HUES6 (cell line): ENCODE measurements around the gene RBP3.

Experiments
- H3K27ac ChIP-seq: 2 replicates; pipeline ENCODE4 v1.7.0; 2013; ENCODE audit warnings: low read depth, mild to moderate bottlenecking, low read length, inconsistent platforms
- H3K27me3 ChIP-seq: 2 replicates; pipeline ENCODE4 v1.6.1; 2013; ENCODE audit warnings: low read length; ENCODE audit not compliant: control insufficient read depth, insufficient read depth
- H3K36me3 ChIP-seq: 2 replicates; pipeline ENCODE4 v1.6.1; 2013; ENCODE audit warnings: low read length; ENCODE audit not compliant: control insufficient read depth, insufficient read depth
- H3K4me1 ChIP-seq: 2 replicates; pipeline ENCODE4 v1.6.1; 2013; ENCODE audit warnings: low read length; ENCODE audit not compliant: control insufficient read depth, insufficient read depth
- H3K4me3 ChIP-seq: 2 replicates; pipeline ENCODE4 v1.5.1; 2013; ENCODE audit warnings: low read depth, low read length
- H3K9ac ChIP-seq: one replicate; pipeline ENCODE4 v1.6.1; 2013; ENCODE audit warnings: mild to moderate bottlenecking, low read length
- H3K9me3 ChIP-seq: 2 replicates; pipeline ENCODE4 v1.6.1; 2013; ENCODE audit warnings: low read depth, low read length; ENCODE audit not compliant: control insufficient read depth, insufficient read depth

Gene RBP3

GRCh38 chr10:47308775-47309174 is 39.4 kb upstream of the RBP3 start:
- Histone ChIP-seq H3K27ac (no peak overlapping the region), H3K9me3 (no peaks in the 10 kb centered on the region), H3K9ac (no peak overlapping the region), H3K36me3 (no peaks in the 10 kb centered on the region), H3K27me3 (peaks cover 12% of the 10 kb centered on the region; the same call in 1 of the 2 replicates), H3K4me3 (no peak overlapping the region), H3K4me1 (peaks cover 21% of the 10 kb centered on the region)

GRCh38 chr10:47309408-47310089 is 38.6 kb upstream of the RBP3 start:
- no peaks in the 10 kb centered on the region for H3K36me3 ChIP-seq
- H3K9me3 ChIP-seq: no peaks in the 10 kb centered on the region
- H3K27me3 ChIP-seq: peaks cover 7% of the 10 kb centered on the region; the same call in 1 of the 2 replicates
- H3K4me1 ChIP-seq: peaks cover 21% of the 10 kb centered on the region
- no peak overlapping the region for H3K27ac ChIP-seq
- H3K9ac ChIP-seq: no peak overlapping the region
- no peak overlapping the region for H3K4me3 ChIP-seq

- H3K4me1 ChIP-seq: peaks cover 16% of the 10 kb centered on the region
- no peaks in the 10 kb centered on the region for H3K9me3 ChIP-seq
- no peaks in the 10 kb centered on the region for H3K36me3 ChIP-seq
- H3K27me3 ChIP-seq: peaks cover 7% of the 10 kb centered on the region; the same call in 1 of the 2 replicates
- H3K27ac ChIP-seq: no peak overlapping the region
- no peak overlapping the region for H3K9ac ChIP-seq
- H3K4me3 ChIP-seq: no peak overlapping the region
These were observed 38.1 kb upstream of the RBP3 start for GRCh38 chr10:47310090-47310505.

GRCh38 chr10:47311193-47311931 is 36.8 kb upstream of the RBP3 start:
- no peak overlapping the region for H3K9ac ChIP-seq
- no peaks in the 10 kb centered on the region for H3K36me3 ChIP-seq
- H3K4me3 ChIP-seq: no peak overlapping the region
- no peaks in the 10 kb centered on the region for H3K9me3 ChIP-seq
- peaks cover 15% of the 10 kb centered on the region for H3K4me1 ChIP-seq
- peaks cover 7% of the 10 kb centered on the region; the same call in 1 of the 2 replicates for H3K27me3 ChIP-seq
- H3K27ac ChIP-seq: no peak overlapping the region

- Histone ChIP-seq H3K9ac (no peak overlapping the region), H3K4me3 (no peak overlapping the region), H3K36me3 (no peaks in the 10 kb centered on the region), H3K27me3 (peaks cover 7% of the 10 kb centered on the region; the same call in 1 of the 2 replicates), H3K4me1 (peaks cover 15% of the 10 kb centered on the region), H3K9me3 (no peaks in the 10 kb centered on the region), H3K27ac (no peak overlapping the region)
These were observed 36.1 kb upstream of the RBP3 start for GRCh38 chr10:47311932-47312662.

- Histone ChIP-seq H3K27ac (no peak overlapping the region), H3K9me3 (no peaks in the 10 kb centered on the region), H3K36me3 (no peaks in the 10 kb centered on the region), H3K4me3 (no peak overlapping the region), H3K4me1 (peaks cover 14% of the 10 kb centered on the region), H3K9ac (no peak overlapping the region), H3K27me3 (peaks cover 7% of the 10 kb centered on the region; the same call in 1 of the 2 replicates)
These were observed 35.5 kb upstream of the RBP3 start for GRCh38 chr10:47312663-47312995.

GRCh38 chr10:47314416-47314970 is 33.7 kb upstream of the RBP3 start:
- H3K4me1 ChIP-seq: no peaks in the 10 kb centered on the region
- no peak overlapping the region for H3K27ac ChIP-seq
- H3K9me3 ChIP-seq: no peaks in the 10 kb centered on the region
- H3K27me3 ChIP-seq: peaks cover 7% of the 10 kb centered on the region; the same call in 1 of the 2 replicates
- H3K4me3 ChIP-seq: no peak overlapping the region
- H3K36me3 ChIP-seq: no peaks in the 10 kb centered on the region
- H3K9ac ChIP-seq: no peak overlapping the region

- peaks cover 7% of the 10 kb centered on the region; the same call in 1 of the 2 replicates for H3K27me3 ChIP-seq
- H3K9me3 ChIP-seq: no peaks in the 10 kb centered on the region
- H3K36me3 ChIP-seq: no peaks in the 10 kb centered on the region
These were observed 32.7 kb upstream of the RBP3 start for GRCh38 chr10:47315421-47315820.

GRCh38 chr10:47316131-47316530 is 32.0 kb upstream of the RBP3 start:
- no peaks in the 10 kb centered on the region for H3K9me3 ChIP-seq
- no peak overlapping the region for H3K9ac ChIP-seq
- H3K27ac ChIP-seq: no peak overlapping the region
- H3K36me3 ChIP-seq: no peaks in the 10 kb centered on the region
- H3K4me3 ChIP-seq: no peak overlapping the region
- no peaks in the 10 kb centered on the region for H3K4me1 ChIP-seq
- peaks cover 3% of the 10 kb centered on the region; the same call in 1 of the 2 replicates for H3K27me3 ChIP-seq

More at GRCh38 chr10:47315421-47315820, 32.7 kb upstream of the RBP3 start:
- Histone ChIP-seq H3K9ac (no peak overlapping the region), H3K4me3 (no peak overlapping the region), H3K27ac (no peak overlapping the region), H3K4me1 (no peaks in the 10 kb centered on the region)

- no peaks in the 10 kb centered on the region for H3K9me3 ChIP-seq
- no peak overlapping the region for H3K27ac ChIP-seq
- no peaks in the 10 kb centered on the region for H3K4me1 ChIP-seq
- H3K4me3 ChIP-seq: no peak overlapping the region
- no peak overlapping the region for H3K9ac ChIP-seq
- no peaks in the 10 kb centered on the region for H3K27me3 ChIP-seq
- H3K36me3 ChIP-seq: no peaks in the 10 kb centered on the region
These were observed 30.9 kb upstream of the RBP3 start for GRCh38 chr10:47317251-47317650.
